HEK293T (cell line): Measurements from ENCODE around the gene NUDT16.

Experiments used
- CTCF ChIA-PET: fragments of 350-600 bp; formaldehyde crosslinking; extraction: SDS; loops from one replicate; lab custom pipeline; 2021; ENCODE audit warnings: antibody characterized with exemption, inconsistent platforms; lab: Yijun Ruan, JAX
- POLR2A ChIA-PET: fragments of 350-600 bp; formaldehyde crosslinking; extraction: SDS; loops from one replicate; lab custom pipeline; 2020; ENCODE audit warnings: antibody characterized with exemption, inconsistent platforms; lab: Yijun Ruan, JAX
- DNase-seq: peaks from one replicate; pipeline ENCODE4 v3.0.0; 2012; ENCODE audit warnings: mixed read lengths; ENCODE audit errors: extremely low spot score
- ARNT ChIP-seq: fragments of 450-650 bp; IDR thresholded peaks from 2 replicates; pipeline ENCODE4 v1.6.1; 2017; ENCODE audit warnings: mild to moderate bottlenecking
- BHLHE40 ChIP-seq: fragments of 450-650 bp; IDR thresholded peaks from 2 replicates; pipeline ENCODE4 v1.6.1; 2016; ENCODE audit warnings: mild to moderate bottlenecking, moderate library complexity, borderline replicate concordance
- CTBP1 ChIP-seq: fragments of 450-650 bp; IDR thresholded peaks from 2 replicates; pipeline ENCODE4 v1.6.1; 2016; ENCODE audit warnings: borderline replicate concordance
- ELF4 ChIP-seq: fragments of 450-650 bp; IDR thresholded peaks from 2 replicates; pipeline ENCODE4 v1.6.1; 2017; ENCODE audit warnings: antibody characterized with exemption
- FOXA1 ChIP-seq: fragments of 450-650 bp; IDR thresholded peaks from 2 replicates; pipeline ENCODE4 v1.6.1; 2016; ENCODE audit warnings: mild to moderate bottlenecking
- FOXK2 ChIP-seq: fragments of 450-650 bp; IDR thresholded peaks from 2 replicates; pipeline ENCODE4 v1.6.1; 2016; ENCODE audit warnings: mild to moderate bottlenecking
- FOXM1 ChIP-seq: fragments of 450-650 bp; IDR thresholded peaks from 2 replicates; pipeline ENCODE4 v1.6.1; 2017; ENCODE audit warnings: mild to moderate bottlenecking, borderline replicate concordance
- HDGF ChIP-seq: fragments of 450-650 bp; IDR thresholded peaks from 2 replicates; pipeline ENCODE4 v1.6.1; 2017; ENCODE audit warnings: antibody characterized with exemption, borderline replicate concordance
- L3MBTL2 ChIP-seq: fragments of 450-650 bp; conservative IDR thresholded peaks from 2 replicates; pipeline ENCODE4 v1.6.1; 2016; ENCODE audit warnings: mild to moderate bottlenecking
- LEF1 ChIP-seq: fragments of 450-650 bp; IDR thresholded peaks from 2 replicates; pipeline ENCODE4 v1.6.1; 2017; ENCODE audit warnings: mild to moderate bottlenecking, borderline replicate concordance
- NFRKB ChIP-seq: fragments of 450-650 bp; IDR thresholded peaks from 2 replicates; pipeline ENCODE4 v1.6.1; 2016; ENCODE audit warnings: mild to moderate bottlenecking, moderate library complexity
- PKNOX1 ChIP-seq: fragments of 450-650 bp; IDR thresholded peaks from 2 replicates; pipeline ENCODE4 v1.6.1; 2016
- SP1 ChIP-seq: fragments of 450-650 bp; IDR thresholded peaks from 2 replicates; pipeline ENCODE4 v1.6.1; 2017
- SUZ12 ChIP-seq: fragments of 450-650 bp; IDR thresholded peaks from 2 replicates; pipeline ENCODE4 v1.6.1; 2016; ENCODE audit warnings: mild to moderate bottlenecking
- TARDBP ChIP-seq: fragments of 450-650 bp; IDR thresholded peaks from 2 replicates; pipeline ENCODE4 v1.6.1; 2016
- ZNF384 ChIP-seq: fragments of 450-650 bp; IDR thresholded peaks from 2 replicates; pipeline ENCODE4 v1.6.1; 2016

Gene NUDT16

DNA sequence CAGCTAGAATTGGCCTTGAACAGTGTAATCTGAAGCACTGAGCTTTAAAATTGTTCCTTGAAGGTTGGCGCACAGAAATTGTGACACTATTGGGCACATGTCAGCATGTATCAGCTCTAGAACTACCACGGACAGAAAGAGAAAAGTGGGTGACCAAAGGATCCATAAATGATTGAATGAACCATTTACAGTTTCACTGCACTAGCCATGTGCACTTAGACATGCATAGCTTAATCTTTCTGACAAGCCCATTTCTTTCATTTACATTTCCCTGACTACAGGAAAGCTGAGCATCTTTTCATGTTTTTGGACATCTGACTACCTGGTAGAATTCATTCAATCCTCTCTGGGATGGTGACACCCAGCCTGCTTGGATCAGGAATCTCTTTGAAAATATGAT is 36.2 kb downstream of the NUDT16 start:
- TF ChIP-seq SP1 = no peak
- TF ChIP-seq FOXK2 = no peak
- TF ChIP-seq L3MBTL2 = no peak
- no peak for TF ChIP-seq NFRKB
- no peak for TF ChIP-seq BHLHE40
- TF ChIP-seq TARDBP = no peak
- no peak for TF ChIP-seq HDGF
- no peak for TF ChIP-seq ZNF384
- no peak for TF ChIP-seq LEF1
- TF ChIP-seq FOXA1 = no peak
- TF ChIP-seq ELF4 = no peak
- TF ChIP-seq PKNOX1 = no peak
- TF ChIP-seq CTBP1 = no peak
- TF ChIP-seq FOXM1 = no peak
- no peak for TF ChIP-seq ARNT
- no peak for TF ChIP-seq SUZ12
- POLR2A ChIA-PET = no interaction called here
- DNase-seq = no peak
- CTCF ChIA-PET = no interaction called here

DNA sequence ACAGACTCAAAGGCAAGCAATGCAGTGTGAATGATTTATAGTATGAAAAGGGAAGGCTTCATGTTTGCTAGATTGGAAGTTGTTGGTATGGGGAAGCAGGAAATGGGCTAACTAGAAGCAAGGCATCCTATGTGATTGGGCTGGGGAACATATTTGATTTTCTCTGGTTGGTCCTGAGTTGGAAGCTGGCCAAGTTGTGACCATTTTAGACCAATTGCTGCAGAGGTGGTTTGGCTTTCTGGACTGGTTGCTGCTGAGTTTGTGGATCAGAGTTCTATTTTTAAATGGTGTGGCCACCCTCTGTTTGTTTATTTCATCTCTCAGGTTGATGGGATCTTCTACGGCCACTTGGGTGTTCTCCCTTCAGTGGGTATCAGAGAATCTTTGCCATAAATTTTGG is 39.7 kb downstream of the NUDT16 start:
- POLR2A ChIA-PET = no interaction called here
- no peak for DNase-seq
- CTCF ChIA-PET = no interaction called here
- TF ChIP-seq L3MBTL2 (no peak), HDGF (no peak), CTBP1 (no peak), LEF1 (no peak), ARNT (no peak)

GRCh38 chr3:131421957-131422498 is 40.5 kb downstream of the NUDT16 start:
- TF ChIP-seq HDGF = no peak
- no peak for TF ChIP-seq BHLHE40
- no peak for TF ChIP-seq CTBP1
- no peak for TF ChIP-seq ARNT
- no peak for TF ChIP-seq ZNF384
- TF ChIP-seq PKNOX1 = no peak
- TF ChIP-seq FOXA1 = no peak
- no peak for TF ChIP-seq ELF4
- TF ChIP-seq FOXK2 = no peak
- TF ChIP-seq SP1 = no peak
- TF ChIP-seq FOXM1 = no peak
- TF ChIP-seq NFRKB = no peak
- ChIA-PET POLR2A (no interaction called here), CTCF (no interaction called here)
- DNase-seq = no peak

GRCh38 chr3:131427226-131427625 is 45.7 kb downstream of the NUDT16 start:
- POLR2A ChIA-PET = no interaction called here
- no peak for DNase-seq
- no peak for TF ChIP-seq SP1
- no peak for TF ChIP-seq NFRKB
- no peak for TF ChIP-seq ARNT
- TF ChIP-seq FOXA1 = no peak
- TF ChIP-seq L3MBTL2 = no peak
- TF ChIP-seq ZNF384 = no peak
- TF ChIP-seq PKNOX1 = no peak
- TF ChIP-seq FOXM1 = no peak
- CTCF ChIA-PET = no interaction called here

- TF ChIP-seq BHLHE40 (no peak), NFRKB (no peak), ELF4 (no peak), FOXA1 (no peak), CTBP1 (no peak), TARDBP (no peak), FOXM1 (no peak), PKNOX1 (no peak), ARNT (no peak), L3MBTL2 (no peak)
- CTCF ChIA-PET = no interaction called here
- POLR2A ChIA-PET = no interaction called here
- DNase-seq = no peak
Measured at GRCh38 chr3:131431754-131432153, 50.2 kb downstream of the NUDT16 start.

- no peak for DNase-seq
- ChIA-PET POLR2A (no interaction called here), CTCF (no interaction called here)
- no peak for TF ChIP-seq ZNF384
- no peak for TF ChIP-seq HDGF
- no peak for TF ChIP-seq SUZ12
- TF ChIP-seq LEF1 = no peak
- no peak for TF ChIP-seq FOXA1
Measured at GRCh38 chr3:131432441-131432840, 50.9 kb downstream of the NUDT16 start.
